Gastroesophageal sphincter (tissue), 4 donors: ENCODE results near the gene SEC24D. TPM values are rescaled to one million over a fixed set of nuclear protein-coding genes. Genes with fewer than 3 reads are reported as not detected.

Experiments
- ATAC-seq: fragments of 150-250 bp; one replicate; pipeline ENCODE4 v1.9.1; 2016; ENCODE audit warnings: mild to moderate bottlenecking, moderate library complexity
- H3K27ac ChIP-seq, 4 donors: fragments of 200-600 bp; sonication (generic) in 3 of 4; 1 replicate in 3 of 4; 2 replicates in 1 of 4; pipeline ENCODE4 v1.5.1; 2016 to 2019
- H3K27me3 ChIP-seq: fragments of 200-600 bp; sonication (generic); one replicate; pipeline ENCODE4 v1.5.1; 2019
- H3K36me3 ChIP-seq, 2 donors: fragments of 200-600 bp; sonication (generic); one replicate each; pipeline ENCODE4 v1.5.1; 2019; ENCODE audit warnings: control low read depth in 1 of 2
- H3K4me1 ChIP-seq, 3 donors: fragments of 200-600 bp; sonication (generic); 1 replicate in 2 of 3; 2 replicates in 1 of 3; pipeline ENCODE4 v1.5.1; 2016 to 2019; ENCODE audit warnings: control low read depth in 2 of 3
- H3K4me3 ChIP-seq, 2 donors: fragments of 200-600 bp; sonication (generic); one replicate each; pipeline ENCODE4 v1.5.1; 2019; ENCODE audit warnings: mild to moderate bottlenecking in 1 of 2, moderate library complexity in 1 of 2
- H3K9me3 ChIP-seq, 3 donors: fragments of 200-600 bp; sonication (generic); one replicate each; pipeline ENCODE4 v1.5.1; 2017 to 2019; ENCODE audit warnings: control low read depth in 2 of 3
- EP300 ChIP-seq: sonication (generic); formaldehyde crosslinking; IDR thresholded peaks from one replicate; pipeline ENCODE4 v1.6.1; 2017; ENCODE audit warnings: antibody characterized with exemption, mild to moderate bottlenecking
- POLR2A ChIP-seq, 2 donors: fragments of 450-650 bp; IDR thresholded peaks; one replicate each; pipeline ENCODE4 v1.6.1; 2017; ENCODE audit warnings: antibody characterized with exemption in 2 of 2, mild to moderate bottlenecking in 2 of 2, moderate library complexity in 1 of 2
- POLR2AphosphoS5 ChIP-seq: sonication (generic); formaldehyde crosslinking; IDR thresholded peaks from one replicate; pipeline ENCODE4 v1.6.1; 2017; ENCODE audit warnings: antibody characterized with exemption
- WGBS, 2 donors: methylation state at CpG; one replicate each; pipeline ENCODE4 v1.1.5; 2018; ENCODE audit warnings: low coverage in 1 of 2; 5-methylcytosine and 5-hydroxymethylcytosine counted together
- total RNA-seq, 4 donors: library from RNA; depleted of rRNA; stranded (reverse); fragments of >200 nt; gene quantifications; one replicate each; pipeline ENCODE4 v1.1.0, GENCODE V29; 2016
- TF ChIP-seq, protein P1 (sequence below), 4 experiments: fragments of 200-600 bp in 2 of 4; fragments of 450-650 bp in 2 of 4; sonication (generic) in 1 of 4; IDR thresholded peaks; one replicate each; pipeline ENCODE4 v1.5.1; 2017 to 2019; ENCODE audit warnings: antibody characterized with exemption in 4 of 4, mild to moderate bottlenecking in 2 of 4, moderate library complexity in 2 of 4

Gene SEC24D
- total RNA-seq, 4 donors from 2014 or later = 29.3 to 40.9 (median 33.2) TPM

DNA sequence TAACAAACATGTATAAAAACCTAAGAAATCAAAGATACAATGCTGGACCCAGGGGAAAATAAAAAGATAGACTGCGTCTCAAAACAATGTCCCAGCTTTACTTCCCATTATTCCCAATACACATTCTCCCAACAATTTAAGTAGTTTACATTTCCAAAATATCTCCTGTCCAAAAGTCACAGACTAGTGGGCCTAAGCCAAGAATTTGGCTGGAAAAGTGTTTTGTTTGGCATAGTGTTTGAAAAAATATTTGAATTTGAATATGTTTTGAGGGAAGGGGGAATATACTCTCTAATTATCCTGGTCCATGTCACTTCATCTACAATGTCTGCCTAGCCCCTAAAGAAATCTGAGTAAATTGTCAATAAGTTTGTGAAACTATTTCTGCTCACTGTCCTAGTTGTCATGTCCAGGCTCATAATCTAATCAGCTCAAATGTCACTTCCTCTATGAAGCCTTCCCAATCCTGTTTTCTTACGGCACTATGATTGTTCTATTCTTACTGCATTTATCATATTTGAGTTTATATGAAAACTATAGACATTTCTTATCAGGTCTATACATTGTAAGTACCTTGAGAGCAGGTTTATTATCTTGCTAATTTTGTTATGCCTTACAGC is 74.4 kb downstream of the SEC24D start:
- Histone ChIP-seq H3K4me3 (no peak overlapping the region), H3K36me3 (peaks cover 0 to 7% of the 10 kb centered on the region in 2 donors), H3K27ac (peak overlapping the region; percentile 80 to 96 (median 84)), H3K27me3 (no peaks in the 10 kb centered on the region), H3K9me3 (no peaks in the 10 kb centered on the region), H3K4me1 (peaks cover 46 to 100% (median 64%) of the 10 kb centered on the region in 3 donors)
- WGBS, 2 donors = 18 to 48% methylated on average over 2 of the region's 2 CpGs
- TF ChIP-seq, protein P1, sequence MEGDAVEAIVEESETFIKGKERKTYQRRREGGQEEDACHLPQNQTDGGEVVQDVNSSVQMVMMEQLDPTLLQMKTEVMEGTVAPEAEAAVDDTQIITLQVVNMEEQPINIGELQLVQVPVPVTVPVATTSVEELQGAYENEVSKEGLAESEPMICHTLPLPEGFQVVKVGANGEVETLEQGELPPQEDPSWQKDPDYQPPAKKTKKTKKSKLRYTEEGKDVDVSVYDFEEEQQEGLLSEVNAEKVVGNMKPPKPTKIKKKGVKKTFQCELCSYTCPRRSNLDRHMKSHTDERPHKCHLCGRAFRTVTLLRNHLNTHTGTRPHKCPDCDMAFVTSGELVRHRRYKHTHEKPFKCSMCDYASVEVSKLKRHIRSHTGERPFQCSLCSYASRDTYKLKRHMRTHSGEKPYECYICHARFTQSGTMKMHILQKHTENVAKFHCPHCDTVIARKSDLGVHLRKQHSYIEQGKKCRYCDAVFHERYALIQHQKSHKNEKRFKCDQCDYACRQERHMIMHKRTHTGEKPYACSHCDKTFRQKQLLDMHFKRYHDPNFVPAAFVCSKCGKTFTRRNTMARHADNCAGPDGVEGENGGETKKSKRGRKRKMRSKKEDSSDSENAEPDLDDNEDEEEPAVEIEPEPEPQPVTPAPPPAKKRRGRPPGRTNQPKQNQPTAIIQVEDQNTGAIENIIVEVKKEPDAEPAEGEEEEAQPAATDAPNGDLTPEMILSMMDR (IDR thresholded peaks at IDR 0.05) = no peak
- TF ChIP-seq EP300 = no peak
- peak; percentile 24 for TF ChIP-seq POLR2AphosphoS5
- ATAC-seq = no peak

DNA sequence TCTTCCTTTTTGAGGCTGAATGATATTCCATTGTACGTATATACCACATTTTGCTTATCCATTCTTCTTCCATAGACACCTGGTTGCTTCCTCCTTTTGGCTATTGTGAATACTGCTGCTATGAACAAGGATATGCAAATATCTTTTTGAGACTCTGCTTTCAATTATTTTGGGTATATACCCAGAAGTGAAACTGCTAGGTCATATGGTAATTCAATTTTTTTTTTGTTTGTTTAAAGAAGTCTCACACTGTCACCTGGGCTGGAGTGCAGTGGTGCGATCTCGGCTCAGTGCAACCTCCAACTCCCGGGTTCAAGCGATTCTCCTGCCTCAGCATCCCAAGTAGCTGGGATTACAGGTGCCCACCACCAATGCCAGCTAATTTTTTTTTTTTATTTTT is 75.4 kb downstream of the SEC24D start:
- Histone ChIP-seq H3K4me1 (peaks cover 45 to 100% (median 64%) of the 10 kb centered on the region in 3 donors), H3K4me3 (no peak overlapping the region), H3K9me3 (no peaks in the 10 kb centered on the region), H3K36me3 (peaks cover 0 to 3% of the 10 kb centered on the region in 2 donors), H3K27ac (peak overlapping the region; percentile 74 to 96 (median 84)), H3K27me3 (no peaks in the 10 kb centered on the region)
- WGBS, 2 donors = 98 to 100% methylated on average over 3 to 5 of the region's 5 CpGs
- TF ChIP-seq POLR2AphosphoS5 (no peak), POLR2A (IDR thresholded peaks at IDR 0.05) (no peak), EP300 (no peak)
- TF ChIP-seq, protein P1 (IDR thresholded peaks at IDR 0.05) = no peak
- ATAC-seq = no peak

DNA sequence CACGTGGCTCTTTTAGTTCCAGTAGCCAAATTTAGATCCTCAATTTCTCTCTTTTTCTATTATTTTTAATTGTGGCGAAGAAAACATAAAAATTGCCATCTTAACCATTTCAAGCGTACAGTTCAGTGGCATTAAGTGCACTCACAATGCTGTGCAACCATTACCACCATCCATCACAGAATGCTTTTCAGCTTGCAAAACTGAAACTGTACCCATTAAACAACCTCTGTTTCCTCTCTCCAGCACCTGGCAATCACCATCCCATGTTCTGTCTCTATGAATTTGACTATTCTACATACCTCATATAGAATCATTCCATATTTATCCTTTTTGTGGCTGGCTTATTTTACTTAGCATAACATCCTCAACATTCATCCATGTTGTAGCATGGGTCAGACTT is 75.8 kb downstream of the SEC24D start:
- H3K27me3 ChIP-seq = no peaks in the 10 kb centered on the region
- peaks cover 46 to 100% (median 65%) of the 10 kb centered on the region in 3 donors for H3K4me1 ChIP-seq
- H3K36me3 ChIP-seq = peaks cover 0 to 3% of the 10 kb centered on the region in 2 donors
- WGBS, 2 donors = 86 to 93% methylated on average over 3 of the region's 3 CpGs
- ATAC-seq = no peak
- peak overlapping the region; percentile 74 to 96 (median 84) for H3K27ac ChIP-seq
- TF ChIP-seq POLR2A (IDR thresholded peaks at IDR 0.05) (no peak), EP300 (no peak), POLR2AphosphoS5 (no peak)
- TF ChIP-seq, protein P1 (IDR thresholded peaks at IDR 0.05) = no peak
- no peaks in the 10 kb centered on the region for H3K9me3 ChIP-seq
- no peak overlapping the region for H3K4me3 ChIP-seq

DNA sequence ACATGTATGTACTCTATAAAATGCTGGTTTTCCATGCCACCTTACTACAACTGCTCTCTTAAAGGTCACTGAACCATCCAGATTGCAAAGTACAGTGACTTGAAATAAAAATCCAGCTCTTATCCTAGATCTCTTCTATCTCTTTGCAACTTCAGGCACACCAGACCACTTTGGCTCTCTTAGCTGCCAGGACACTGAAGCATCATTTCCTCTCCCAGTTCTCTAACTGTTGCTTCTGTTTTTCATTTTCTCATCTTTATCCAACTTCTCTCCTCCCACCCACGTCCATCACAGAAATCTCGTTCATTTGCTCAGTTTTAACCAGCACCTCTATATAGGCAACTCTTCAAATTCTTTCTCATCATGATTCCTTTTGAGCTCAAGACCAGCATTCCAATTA is 76.4 kb downstream of the SEC24D start:
- Histone ChIP-seq H3K4me1 (peaks cover 50 to 100% (median 66%) of the 10 kb centered on the region in 3 donors), H3K27me3 (no peaks in the 10 kb centered on the region), H3K27ac (peak overlapping the region; percentile 74 to 96 (median 84)), H3K9me3 (no peaks in the 10 kb centered on the region), H3K36me3 (peaks cover 0 to 3% of the 10 kb centered on the region in 2 donors), H3K4me3 (no peak overlapping the region)
- ATAC-seq = no peak
- 60 to 61% methylated on average over 2 of the region's 2 CpGs for WGBS, 2 donors
- TF ChIP-seq, protein P1 (IDR thresholded peaks at IDR 0.05) = no peak
- TF ChIP-seq EP300 (no peak), POLR2A (IDR thresholded peaks at IDR 0.05) (no peak), POLR2AphosphoS5 (no peak)

DNA sequence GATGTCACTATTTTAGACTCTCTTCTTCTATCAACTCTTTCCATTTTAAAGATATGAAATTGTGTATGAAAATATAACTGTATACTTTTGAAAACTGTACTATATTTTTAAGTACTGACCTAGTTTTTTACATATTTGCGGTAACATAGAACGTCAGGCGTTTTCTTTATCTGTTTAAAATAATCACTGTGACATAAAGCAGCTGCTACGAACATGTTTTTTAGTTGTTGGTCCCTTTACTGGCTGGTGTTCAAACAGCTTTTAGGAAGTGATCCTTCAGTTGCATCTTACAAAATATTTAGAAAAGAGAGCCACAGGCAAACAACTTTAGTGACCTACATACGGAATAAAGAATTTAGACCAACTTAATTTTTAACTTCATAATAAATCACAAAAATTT is 77.6 kb downstream of the SEC24D start:
- ATAC-seq = peak; percentile 54
- peaks cover 61 to 100% (median 69%) of the 10 kb centered on the region in 3 donors for H3K4me1 ChIP-seq
- H3K27ac ChIP-seq = peak overlapping the region; percentile 83 to 96 (median 84)
- no peaks in the 10 kb centered on the region for H3K27me3 ChIP-seq
- TF ChIP-seq POLR2A (IDR thresholded peaks at IDR 0.05) (no peak), POLR2AphosphoS5 (peak; percentile 35), EP300 (no peak)
- TF ChIP-seq, protein P1 (IDR thresholded peaks at IDR 0.05) = no peak
- H3K9me3 ChIP-seq = no peaks in the 10 kb centered on the region
- H3K4me3 ChIP-seq = no peak overlapping the region
- WGBS, 2 donors = 14 to 25% methylated on average over 5 of the region's 5 CpGs
- H3K36me3 ChIP-seq = no peaks in the 10 kb centered on the region
